Measurements from ENCODE around the gene IST1.
"Not testable (repeated sequence)": the region's sequence is repeated elsewhere in the genome, so short reads cannot be mapped to it uniquely, and the experiment has no call there.

The IST1 gene

DNA sequence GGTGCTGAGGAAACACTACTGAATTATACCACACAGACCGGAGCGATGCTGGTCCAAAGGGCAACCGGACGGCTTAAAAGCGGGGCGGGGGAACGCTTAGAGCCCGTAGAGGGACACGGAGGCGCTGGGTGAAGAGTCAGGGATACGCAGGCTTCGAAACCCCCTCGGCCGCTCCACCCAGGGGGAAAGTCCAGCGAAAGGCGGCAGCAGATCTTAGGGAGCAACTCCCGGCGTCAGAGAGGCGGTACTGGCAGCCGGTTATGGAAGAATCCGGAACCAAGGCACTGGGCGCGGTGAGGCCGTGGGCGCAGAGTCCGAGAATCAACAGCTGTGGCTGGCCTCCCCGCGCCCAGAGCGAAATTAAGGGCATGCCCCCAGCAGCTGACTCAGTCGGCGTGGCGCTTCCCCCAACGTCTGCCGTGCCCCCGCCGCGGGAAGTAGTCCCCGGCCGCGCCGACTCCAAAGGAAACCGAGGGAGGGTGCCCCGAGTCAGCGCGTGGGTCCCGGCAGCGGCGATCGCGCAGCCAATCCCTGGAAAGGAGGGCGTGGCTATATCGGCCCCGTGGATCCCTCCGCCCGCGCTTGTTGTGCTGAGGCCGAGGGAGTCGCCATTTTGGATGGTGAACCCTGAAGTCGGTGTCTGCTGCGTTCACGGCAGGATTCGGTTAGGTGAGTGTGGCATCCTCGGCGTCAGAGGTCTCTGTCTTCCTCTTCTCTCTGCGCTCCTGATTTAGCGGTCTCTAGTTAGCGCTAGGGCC is at the start of gene IST1:
IST1 (plus strand) TSS at position 611 of the 758 bp plus-strand sequence. CDS start 20,110 bp downstream, outside the sequence.
- peak; percentile 93 for DNase-seq

- peak; percentile 64 for DNase-seq
These were observed 49.5 kb upstream of the IST1 start, which contains the start of gene ATXN1L for GRCh38 chr16:71845639-71846430. ATXN1L (plus strand) TSS chr16:71845976; CDS start chr16:71849741, 3,765 bp downstream.

GRCh38 chr16:71846431-71846830 is 48.9 kb upstream of the IST1 start:
- no peak for DNase-seq

DNA sequence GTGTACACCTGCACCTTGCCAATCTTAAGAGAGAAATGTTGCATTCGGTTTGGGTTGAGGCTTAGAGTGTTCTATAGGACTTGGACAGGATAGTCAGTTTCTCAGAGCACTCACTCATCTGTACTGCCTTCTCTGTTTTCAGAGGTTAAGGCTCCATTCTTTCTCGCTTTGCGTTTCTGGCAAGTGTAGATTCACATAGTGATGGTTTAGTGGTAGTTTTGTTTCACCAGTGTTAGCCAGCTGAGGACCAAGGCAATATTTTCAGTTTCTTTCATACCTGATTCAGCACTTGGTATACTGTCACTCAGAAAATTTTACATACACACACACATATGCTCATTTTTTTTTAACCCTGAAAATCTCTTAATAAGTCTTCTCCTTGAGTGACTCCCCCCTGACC is 48.2 kb upstream of the IST1 start:
- no peak for DNase-seq

DNA sequence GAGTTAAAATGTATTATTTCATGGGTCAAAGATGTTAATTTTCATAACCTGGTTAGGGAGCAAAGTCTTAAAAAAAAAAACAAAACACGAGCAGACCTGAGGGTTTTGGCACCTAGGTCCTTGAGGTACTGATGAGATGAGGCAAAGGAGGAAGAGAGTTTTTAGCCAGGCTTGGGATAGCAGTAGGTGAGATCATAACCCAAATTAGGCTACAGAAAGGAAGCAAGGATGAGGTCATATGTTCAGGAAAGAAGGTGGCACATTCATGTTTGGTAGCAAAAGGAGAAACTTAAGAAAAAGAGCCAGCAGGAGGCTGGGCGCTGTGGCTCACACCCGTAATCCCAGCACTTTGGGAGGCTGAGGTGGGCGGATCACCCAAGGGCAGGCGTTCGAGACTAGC is 46.7 kb upstream of the IST1 start:
- no peak for DNase-seq

DNA sequence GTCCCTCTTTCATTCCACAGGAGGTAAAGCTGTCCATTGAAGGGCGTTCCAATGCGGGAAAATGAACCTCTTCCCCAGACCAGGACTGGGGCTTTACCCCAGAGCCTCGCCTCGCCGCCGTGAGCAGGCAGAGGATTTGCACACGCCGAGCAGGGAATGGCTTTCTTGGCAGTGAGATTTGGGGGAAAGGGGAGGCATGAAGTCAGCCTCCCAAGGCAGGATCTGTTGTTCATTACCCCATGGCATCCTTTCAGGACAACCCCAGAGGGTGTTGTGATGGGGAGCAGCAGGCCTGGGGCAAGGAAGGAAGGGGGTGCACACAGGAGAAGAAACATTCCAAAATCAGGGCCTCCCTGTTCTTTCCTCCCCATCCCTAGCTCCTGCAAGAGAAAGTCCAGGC is 43.6 kb upstream of the IST1 start:
- DNase-seq = no peak

DNA sequence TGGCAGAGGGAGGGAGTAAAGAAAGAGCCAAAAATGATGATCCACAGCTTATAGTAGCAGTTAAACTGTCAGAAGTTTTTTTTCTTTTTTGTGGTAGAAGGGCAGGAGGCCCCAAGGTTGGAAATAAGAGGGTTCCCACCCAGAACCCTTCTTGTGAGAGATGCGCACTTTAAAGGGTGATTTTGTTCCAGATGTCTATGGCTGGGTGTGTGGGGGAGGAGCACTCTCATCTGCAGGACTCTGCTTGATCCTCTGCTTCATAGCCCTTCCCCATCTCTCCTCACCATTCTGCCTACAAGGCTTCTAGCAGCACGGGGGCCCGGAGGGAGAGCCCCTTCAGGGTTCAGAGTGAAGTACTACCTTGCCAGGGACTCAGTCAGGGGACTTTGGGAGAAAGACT is 43.2 kb upstream of the IST1 start:
- no peak for DNase-seq

DNA sequence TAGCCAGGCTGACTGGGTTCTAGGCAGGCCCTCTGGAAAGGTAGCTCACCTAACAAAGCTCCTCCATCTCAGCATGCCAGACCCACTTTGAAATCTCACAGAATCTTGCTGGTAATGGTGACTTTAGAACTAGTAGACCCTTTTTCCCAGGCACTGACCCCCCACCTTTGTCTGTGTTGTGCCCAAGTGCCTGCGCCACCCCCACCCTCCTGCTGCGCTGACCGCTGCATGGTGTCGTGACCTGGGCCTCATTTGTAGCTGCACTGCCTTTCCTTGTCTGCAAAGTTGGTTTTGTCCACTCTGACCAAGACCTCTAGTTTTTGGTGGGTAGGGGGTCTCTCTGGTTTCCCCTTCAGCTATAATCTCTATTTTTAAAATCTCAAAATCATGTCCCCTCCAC is 42.8 kb upstream of the IST1 start:
- no peak for DNase-seq

- no peak for DNase-seq
These were observed 41.9 kb upstream of the IST1 start for GRCh38 chr16:71853413-71853812.

DNA sequence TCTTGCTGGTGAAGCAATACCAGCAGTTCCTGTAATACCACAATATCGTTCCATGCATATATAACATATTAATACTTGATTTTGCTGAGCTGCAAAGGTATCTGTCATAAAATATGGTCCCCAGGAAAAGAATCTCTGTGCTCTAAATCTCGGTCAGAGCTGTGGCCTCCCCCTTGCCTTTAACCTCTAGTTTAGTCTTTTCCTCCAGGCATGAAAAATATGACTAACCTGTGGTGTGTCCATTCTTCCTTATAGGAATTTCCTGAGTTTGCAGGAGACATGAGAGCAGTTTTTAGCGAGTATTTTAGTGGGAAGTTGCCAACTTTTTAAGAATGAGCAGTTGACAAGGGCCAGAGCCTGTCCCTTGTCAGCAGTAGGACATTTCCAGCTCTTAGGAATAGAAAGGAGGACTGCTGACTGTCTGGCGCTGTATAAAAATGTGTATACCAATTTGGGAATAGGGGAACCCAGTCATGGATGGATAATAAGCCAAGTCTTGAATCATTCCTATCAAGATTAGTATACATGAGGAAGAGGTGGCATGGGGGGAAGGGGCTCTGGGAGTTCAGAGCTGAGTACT is 40.9 kb upstream of the IST1 start:
- DNase-seq = peak; percentile 22

GRCh38 chr16:71855937-71856662 is 39.2 kb upstream of the IST1 start:
- no peak for DNase-seq

DNA sequence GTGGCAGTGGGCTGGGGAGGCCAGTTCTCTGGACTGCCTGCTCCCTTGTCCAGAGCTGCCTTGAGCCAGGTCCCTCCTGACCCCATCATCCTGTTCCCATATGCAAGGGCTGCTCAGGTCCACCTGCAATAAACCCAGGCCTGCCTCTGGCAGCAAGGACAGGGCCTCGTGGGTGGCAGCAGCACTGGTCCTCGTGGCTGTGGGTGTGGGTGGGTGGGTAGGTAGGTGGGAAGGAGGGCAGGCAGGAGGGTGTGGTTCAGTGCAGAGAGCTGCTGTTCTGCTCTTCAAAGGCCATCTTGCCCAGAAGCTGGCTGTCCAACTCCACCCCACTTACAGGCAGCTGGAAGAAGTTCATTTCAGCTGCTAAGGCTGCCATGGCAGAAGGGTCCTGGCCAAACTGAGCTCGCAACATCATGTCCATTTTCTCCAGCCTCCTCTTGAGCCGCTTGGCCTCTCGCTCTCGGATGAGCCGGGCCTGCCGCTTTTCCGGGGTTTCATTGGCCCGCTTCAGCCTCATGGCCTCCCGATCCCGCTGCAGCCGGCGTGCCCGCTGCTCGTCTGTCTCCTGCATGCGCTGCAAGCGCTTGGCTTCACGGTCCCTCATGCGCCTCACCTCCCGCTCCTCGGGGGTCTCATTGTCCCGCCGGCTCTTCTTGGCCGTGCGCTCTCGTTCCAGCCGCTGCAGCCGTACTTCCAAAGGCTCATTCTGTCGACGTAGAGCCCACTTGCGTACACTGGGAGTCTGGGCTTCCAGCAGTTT is 35.4 kb upstream of the IST1 start:
- DNase-seq = no peak

- DNase-seq = no peak
These were observed 31.3 kb upstream of the IST1 start for GRCh38 chr16:71863995-71864394.

DNA sequence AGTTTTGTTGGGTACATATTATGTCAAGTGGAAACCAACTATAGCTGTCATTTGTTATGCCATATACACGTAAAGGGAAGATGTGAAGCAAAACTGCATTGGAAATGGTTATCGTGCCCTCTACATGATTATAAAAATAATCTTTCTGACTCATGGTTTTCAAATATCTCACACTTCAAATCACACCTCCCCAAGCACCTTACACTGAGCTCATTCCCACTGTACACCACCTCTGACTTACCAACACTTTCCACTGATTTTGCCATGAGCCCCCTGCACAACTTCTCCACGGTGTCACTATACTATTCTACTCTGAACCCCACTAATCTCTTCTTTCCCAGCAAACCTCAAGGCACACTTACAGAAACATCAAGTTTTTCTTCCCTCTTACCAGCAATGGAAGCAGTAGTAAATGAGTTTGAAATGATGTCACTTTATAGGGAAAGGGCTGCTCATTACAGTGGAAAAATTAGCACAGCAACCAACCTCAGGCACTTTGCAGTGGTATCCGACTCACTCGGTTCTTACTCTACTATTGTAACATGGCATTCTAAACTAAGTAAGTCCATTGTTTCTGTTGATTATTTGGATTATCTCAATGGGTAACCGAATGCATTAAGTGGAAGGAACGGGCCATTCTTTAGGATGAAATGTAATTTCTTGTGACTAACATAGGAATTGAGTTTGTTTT is 30.0 kb upstream of the IST1 start:
- no peak for DNase-seq

DNA sequence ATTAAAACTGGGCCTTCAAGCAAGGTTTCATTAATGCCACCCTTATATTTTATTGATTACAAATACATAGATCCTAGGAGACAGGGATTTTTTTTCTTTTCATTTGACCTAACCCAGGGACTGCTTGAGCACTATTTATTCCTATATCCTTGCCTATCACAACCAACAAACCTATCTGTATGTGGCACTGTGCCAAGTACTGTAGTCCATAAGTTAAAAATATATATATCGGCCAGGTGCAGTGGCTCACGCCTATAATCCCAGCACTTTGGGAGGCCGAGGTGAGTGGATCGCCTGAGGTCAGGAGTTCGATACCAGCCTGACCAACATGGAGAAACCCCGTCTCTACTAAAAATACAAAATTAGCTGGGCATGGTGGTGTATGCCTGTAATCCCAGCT is 28.2 kb upstream of the IST1 start:
- DNase-seq = not testable (repeated sequence)

DNA sequence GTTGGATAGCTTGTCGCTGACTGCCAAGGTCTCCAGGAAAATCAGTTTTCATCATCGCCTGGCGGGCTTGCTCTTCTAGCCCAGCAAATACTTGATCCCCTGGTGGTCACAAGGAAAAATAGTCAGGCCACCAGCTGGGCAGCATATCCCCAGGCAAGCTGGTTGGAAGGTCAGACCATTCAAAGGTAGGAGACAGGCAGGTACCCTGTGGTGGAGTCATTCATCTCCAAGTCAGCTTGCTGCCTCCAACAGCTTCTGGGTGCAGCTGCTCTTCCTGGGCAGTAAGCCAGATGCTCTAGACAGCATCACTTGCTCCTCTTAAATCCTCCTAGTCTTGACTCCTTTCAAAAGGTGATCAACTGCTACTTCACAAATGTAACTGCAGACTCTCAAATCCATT is 27.4 kb upstream of the IST1 start:
- no peak for DNase-seq

DNA sequence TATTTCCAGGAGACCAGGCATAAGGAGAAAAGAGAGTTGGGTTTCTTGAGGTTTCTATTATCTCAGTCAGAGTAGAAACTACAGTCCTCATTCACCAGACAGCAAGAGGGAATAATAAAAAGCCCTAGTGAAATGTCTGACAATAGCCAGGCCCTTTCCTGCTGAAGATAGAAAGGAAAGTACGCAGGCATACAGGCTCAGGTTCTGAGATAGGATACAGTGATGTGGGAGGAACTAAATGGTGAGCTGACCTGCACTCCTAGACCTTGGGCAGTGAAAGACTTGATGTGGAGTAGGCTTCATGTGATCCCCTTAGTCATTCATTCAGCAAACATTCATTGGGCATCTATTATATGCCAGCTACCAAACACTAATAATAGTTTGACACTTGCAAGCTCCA is 26.2 kb upstream of the IST1 start:
- no peak for DNase-seq

DNA sequence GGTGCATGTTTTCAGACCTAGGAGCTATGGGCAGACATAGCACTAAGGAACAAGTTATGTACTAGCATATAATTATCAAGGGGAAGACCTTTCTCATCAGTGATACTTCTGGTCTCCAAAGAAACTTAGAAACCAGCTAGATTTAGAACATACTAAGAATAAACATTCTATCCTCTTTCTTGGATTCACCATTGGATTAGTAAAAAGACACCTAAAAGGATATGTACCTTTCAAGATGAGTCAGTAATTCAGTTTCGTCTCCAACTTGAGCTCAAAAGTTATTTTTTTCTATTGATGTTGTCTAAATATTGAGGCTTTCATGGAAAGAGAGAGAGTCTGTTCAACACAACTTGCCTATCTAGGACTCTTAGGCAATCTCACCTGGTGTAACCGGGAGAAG is 24.5 kb upstream of the IST1 start:
- no peak for DNase-seq

GRCh38 chr16:71873199-71873598 is 22.1 kb upstream of the IST1 start:
- no peak for DNase-seq

GRCh38 chr16:71878911-71879310 is 16.4 kb upstream of the IST1 start:
- no peak for DNase-seq

- no peak for DNase-seq
These were observed 15.2 kb upstream of the IST1 start for GRCh38 chr16:71880176-71880575.
